ENCODE measurements around the gene PCSK5.

Gene PCSK5

DNA sequence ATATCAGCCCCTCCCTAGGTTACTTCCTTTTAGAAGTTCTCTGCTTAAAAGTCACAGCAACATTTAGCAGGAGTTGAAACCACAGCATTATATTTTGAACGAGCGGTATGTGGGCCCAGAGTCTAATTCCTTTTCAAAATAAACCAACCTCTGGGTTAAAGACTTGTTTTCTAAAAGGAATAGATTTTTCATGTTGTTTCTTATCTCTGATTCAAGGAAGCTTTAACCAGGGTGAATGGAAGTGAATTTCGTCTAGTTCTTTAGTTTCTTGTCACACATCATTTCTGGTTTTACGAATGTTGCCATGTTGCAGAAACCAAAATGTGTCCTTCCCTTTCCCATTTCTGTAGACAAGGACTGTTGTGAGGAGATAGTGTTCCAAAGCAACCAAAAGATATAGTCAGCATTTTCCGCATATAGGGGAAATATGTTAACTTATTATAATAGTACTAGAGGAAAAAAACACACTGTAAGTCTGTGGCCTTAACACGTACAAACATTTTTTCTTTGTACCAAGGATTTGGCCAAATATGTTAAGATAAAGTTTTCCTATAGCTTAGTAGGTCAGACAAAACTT lies 142.4 kb downstream of the PCSK5 start:
- no peak for TF ChIP-seq CTCF (IDR thresholded peaks at IDR 0.05; ENCODE audit: insufficient read depth, low read depth, low read length, missing control alignments)
- DNase-seq (ENCODE audit: low read depth): no peak
- no peak overlapping the region for H3K4me3 ChIP-seq (ENCODE audit: low read depth, low read length)

- no peak for DNase-seq (ENCODE audit: low read depth)
- H3K4me3 ChIP-seq (ENCODE audit: low read depth, low read length): no peak overlapping the region
- no peak for TF ChIP-seq CTCF (IDR thresholded peaks at IDR 0.05; ENCODE audit: insufficient read depth, low read depth, low read length, missing control alignments)
Measured at GRCh38 chr9:76034049-76034448, 143.6 kb downstream of the PCSK5 start.

- TF ChIP-seq CTCF (IDR thresholded peaks at IDR 0.05; ENCODE audit: insufficient read depth, low read depth, low read length, missing control alignments): no peak
- no peak overlapping the region for H3K4me3 ChIP-seq (ENCODE audit: low read depth, low read length)
- DNase-seq (ENCODE audit: low read depth): no peak
Measured at GRCh38 chr9:76036762-76037161, 146.3 kb downstream of the PCSK5 start.

DNA sequence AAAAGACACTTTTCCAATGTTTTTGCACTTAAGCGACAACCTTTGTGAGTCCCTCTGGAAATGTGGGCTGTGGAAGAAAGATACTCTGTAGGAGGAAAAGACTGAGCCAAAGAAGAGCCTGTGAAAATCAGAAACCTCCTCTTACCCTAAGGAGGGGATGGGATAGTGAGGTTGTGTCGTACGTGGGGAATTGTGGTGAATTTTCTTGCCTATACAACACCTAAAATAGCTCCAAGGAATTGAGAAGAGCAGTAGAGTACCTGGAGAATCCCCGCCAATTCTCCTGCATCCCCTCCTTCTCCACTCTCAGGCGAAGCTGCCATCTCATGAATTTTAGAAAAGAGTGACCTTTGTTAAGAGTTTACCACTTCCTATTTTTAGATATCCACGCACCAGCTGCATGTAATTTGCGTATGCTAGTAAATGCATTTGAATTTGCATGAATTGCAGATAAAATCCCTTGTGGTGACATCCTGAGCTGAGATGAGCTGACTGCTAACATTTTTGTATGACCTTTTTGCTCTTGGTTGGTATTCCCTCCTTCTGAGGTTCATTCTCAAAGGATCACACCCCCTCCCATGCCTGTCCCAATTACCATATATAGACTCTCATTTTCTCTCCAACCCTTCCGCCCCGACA lies 147.2 kb downstream of the PCSK5 start:
- no peak for DNase-seq (ENCODE audit: low read depth)
- H3K4me3 ChIP-seq (ENCODE audit: low read depth, low read length): no peak overlapping the region
- TF ChIP-seq CTCF (IDR thresholded peaks at IDR 0.05; ENCODE audit: insufficient read depth, low read depth, low read length, missing control alignments): no peak

DNA sequence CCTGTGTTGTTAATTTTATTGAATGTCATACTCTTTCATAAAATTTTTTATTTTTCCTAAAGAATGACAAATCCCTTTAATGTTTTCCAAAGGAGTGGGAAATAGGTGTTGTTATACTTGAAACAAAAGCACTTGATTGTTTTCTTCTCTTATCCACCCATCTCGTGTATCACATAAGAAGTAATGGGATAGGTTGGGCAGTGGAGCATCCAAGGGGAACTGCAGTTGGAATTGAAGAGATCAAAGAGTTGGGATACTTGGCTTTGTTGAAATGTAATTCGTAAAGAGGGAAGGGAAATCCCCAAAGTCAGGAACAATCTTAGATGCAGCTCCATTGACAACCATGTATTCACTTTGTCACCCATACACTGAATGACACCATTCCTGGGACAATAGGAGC lies 148.0 kb downstream of the PCSK5 start:
- TF ChIP-seq CTCF (IDR thresholded peaks at IDR 0.05; ENCODE audit: insufficient read depth, low read depth, low read length, missing control alignments): no peak
- no peak overlapping the region for H3K4me3 ChIP-seq (ENCODE audit: low read depth, low read length)
- DNase-seq (ENCODE audit: low read depth): no peak

DNA sequence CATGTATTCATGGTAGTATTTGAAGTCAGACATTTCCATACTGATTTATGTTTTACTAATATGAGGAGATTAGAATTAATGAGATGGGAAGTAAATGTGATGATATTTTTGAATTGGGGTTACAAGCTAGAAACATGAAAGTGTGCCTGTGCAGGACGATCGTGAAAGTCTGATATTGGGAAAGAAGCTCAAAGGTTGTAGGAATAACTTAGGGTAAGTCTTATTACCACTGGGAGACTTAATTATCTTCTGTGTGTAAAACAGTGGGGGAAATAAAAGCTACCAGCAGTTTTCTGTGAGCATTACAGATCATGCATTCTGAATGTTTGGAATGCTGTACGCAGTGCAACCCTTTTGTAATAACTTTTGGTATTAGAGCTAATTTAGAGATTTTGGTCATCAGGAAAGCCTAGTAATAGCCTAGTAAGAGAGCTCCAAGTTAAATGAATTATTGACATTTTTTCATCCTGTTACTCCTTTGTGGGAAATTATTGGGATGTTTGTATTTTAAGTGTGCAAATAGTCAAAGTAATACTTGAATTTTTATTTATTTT lies 153.9 kb downstream of the PCSK5 start:
- no peak overlapping the region for H3K4me3 ChIP-seq (ENCODE audit: low read depth, low read length)
- no peak for TF ChIP-seq CTCF (IDR thresholded peaks at IDR 0.05; ENCODE audit: insufficient read depth, low read depth, low read length, missing control alignments)
- no peak for DNase-seq (ENCODE audit: low read depth)

Data from GM12865 (cell line).